ENCODE results near the gene DOCK1. TPM values are rescaled to one million over a fixed set of nuclear protein-coding genes. Genes with fewer than 3 reads are reported as not detected.

The DOCK1 gene
- total and polyA plus RNA-seq, 3 donors from 2014 or later, result 19.0 to 46.2 (median 32.0) TPM

DNA sequence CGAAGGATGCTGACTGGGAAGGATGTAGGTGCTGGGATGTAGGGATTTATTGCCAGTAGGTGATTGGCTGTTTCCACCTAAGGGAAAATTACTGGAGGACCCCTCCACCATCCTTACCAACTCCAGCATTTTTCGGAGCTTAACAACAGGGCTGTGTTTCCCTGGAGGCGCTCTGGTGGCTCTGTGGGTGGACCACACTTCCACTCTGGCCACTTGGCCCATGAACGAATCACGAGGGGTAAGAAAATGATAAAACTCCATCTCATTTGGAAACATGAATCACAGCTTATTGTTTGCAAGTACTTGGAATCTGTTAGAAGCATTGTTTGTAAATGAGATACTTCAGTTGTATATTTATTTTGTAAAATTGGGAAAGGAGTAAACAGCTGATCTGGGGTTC, 3.0 kb downstream of the DOCK1 start:
- H3K36me3 ChIP-seq (ENCODE audit: low read depth, missing control alignments), result no peaks in the 10 kb centered on the region
- H3K4me3 ChIP-seq, result no peak overlapping the region
- no peaks in the 10 kb centered on the region for H3K27me3 ChIP-seq
- peaks cover 5% of the 10 kb centered on the region for H3K4me1 ChIP-seq
- DNase-seq, result no peak
- intact Hi-C loops (cut with DNase I; ENCODE audit: low total_unique reads), result no loop called here
- no peaks in the 10 kb centered on the region for H3K9me3 ChIP-seq
- H3K27ac ChIP-seq, result no peak overlapping the region
- WGBS, 2 donors, result 75 to 82% methylated on average over 5 of the region's 5 CpGs
- no peak for TF ChIP-seq CTCF (IDR thresholded peaks at IDR 0.05)
- TF ChIP-seq POLR2A (IDR thresholded peaks at IDR 0.05), result no peak

DNA sequence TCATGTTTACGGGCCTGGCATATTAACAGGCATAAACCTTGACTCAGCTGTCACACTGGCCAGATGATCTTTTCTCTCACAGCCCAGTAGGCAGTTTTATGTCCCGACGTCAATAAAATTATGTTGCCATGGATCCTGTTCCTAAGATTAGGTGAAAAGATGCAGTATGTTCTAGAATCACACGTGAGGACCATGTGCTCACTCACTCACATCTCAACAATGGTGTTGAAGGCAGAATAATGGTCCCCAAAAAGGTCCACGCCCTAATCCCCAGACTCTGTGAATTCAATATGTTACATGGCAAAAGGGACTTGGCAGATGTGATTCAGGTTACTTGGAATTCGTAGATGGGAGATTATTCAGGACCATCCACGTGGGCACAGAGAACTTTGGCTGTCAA, 3.5 kb downstream of the DOCK1 start:
- no peak overlapping the region for H3K27ac ChIP-seq
- H3K27me3 ChIP-seq, result no peaks in the 10 kb centered on the region
- no peaks in the 10 kb centered on the region for H3K9me3 ChIP-seq
- 78 to 83% methylated on average over 7 of the region's 7 CpGs for WGBS, 2 donors
- TF ChIP-seq CTCF (IDR thresholded peaks at IDR 0.05) (no peak), POLR2A (IDR thresholded peaks at IDR 0.05) (no peak)
- H3K4me3 ChIP-seq, result no peak overlapping the region
- no peak for DNase-seq
- H3K4me1 ChIP-seq, result peaks cover 5% of the 10 kb centered on the region
- H3K36me3 ChIP-seq (ENCODE audit: low read depth, missing control alignments), result no peaks in the 10 kb centered on the region
- intact Hi-C loops (cut with DNase I; ENCODE audit: low total_unique reads), result no loop called here

DNA sequence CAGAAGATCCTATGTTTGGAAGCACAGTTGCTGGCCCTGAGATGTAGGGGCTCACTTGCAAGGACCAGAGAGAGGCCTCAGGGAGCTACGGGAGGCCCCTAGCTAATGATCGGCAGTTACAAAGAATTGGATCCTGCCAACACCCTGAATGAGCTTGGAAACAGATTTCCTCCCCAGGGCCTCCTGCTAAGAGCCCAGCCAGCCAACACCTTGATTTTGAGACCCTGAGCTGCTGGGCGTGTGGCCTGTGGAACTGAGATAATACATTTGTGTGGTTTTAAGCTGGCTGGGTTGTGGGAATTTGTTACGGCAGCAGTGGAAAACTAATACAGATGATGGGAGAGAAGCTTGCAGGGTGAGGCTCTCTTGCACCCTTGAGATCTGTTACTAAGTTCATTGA, 3.9 kb downstream of the DOCK1 start:
- no peaks in the 10 kb centered on the region for H3K27me3 ChIP-seq
- no peak overlapping the region for H3K4me3 ChIP-seq
- WGBS, 2 donors, result 83 to 85% methylated on average over 4 of the region's 4 CpGs
- peaks cover 5% of the 10 kb centered on the region for H3K4me1 ChIP-seq
- TF ChIP-seq POLR2A (IDR thresholded peaks at IDR 0.05) (no peak), CTCF (IDR thresholded peaks at IDR 0.05) (no peak)
- no peaks in the 10 kb centered on the region for H3K36me3 ChIP-seq (ENCODE audit: low read depth, missing control alignments)
- intact Hi-C loops (cut with DNase I; ENCODE audit: low total_unique reads), result no loop called here
- no peaks in the 10 kb centered on the region for H3K9me3 ChIP-seq
- H3K27ac ChIP-seq, result no peak overlapping the region
- DNase-seq, result no peak

DNA sequence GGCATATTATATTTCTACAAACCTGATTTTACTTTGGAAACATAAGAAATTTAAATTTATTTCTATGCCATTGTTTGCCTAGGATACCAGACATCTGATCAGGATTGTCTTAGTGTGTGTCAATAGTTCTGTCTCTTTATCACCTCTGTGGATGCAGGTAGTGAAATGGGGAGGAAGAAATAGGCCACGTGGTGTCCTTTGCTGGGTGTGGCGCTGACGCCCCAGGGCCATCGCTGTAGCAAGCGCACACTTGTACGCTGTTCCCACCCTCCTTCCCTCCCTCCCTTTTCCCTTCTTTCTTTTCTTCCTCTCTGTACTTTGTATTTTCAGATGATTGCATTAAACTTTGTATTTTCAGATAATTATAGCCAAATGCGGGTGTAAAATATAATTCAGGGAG, 5.0 kb downstream of the DOCK1 start:
- no peaks in the 10 kb centered on the region for H3K27me3 ChIP-seq
- TF ChIP-seq POLR2A (IDR thresholded peaks at IDR 0.05), result no peak
- no peak for TF ChIP-seq CTCF (IDR thresholded peaks at IDR 0.05)
- DNase-seq, result no peak
- H3K9me3 ChIP-seq, result no peaks in the 10 kb centered on the region
- 91 to 93% methylated on average over 7 of the region's 7 CpGs for WGBS, 2 donors
- no peak overlapping the region for H3K4me3 ChIP-seq
- intact Hi-C loops (cut with DNase I; ENCODE audit: low total_unique reads), result no loop called here
- H3K27ac ChIP-seq, result no peak overlapping the region
- H3K36me3 ChIP-seq (ENCODE audit: low read depth, missing control alignments), result no peaks in the 10 kb centered on the region
- H3K4me1 ChIP-seq, result no peaks in the 10 kb centered on the region

- H3K4me1 ChIP-seq, result no peaks in the 10 kb centered on the region
Observed at GRCh38 chr10:126910798-126911197, 5.6 kb downstream of the DOCK1 start.

More at GRCh38 chr10:126910798-126911197, 5.6 kb downstream of the DOCK1 start:
- TF ChIP-seq POLR2A (IDR thresholded peaks at IDR 0.05) (no peak), CTCF (IDR thresholded peaks at IDR 0.05) (no peak)
- DNase-seq, result no peak
- Histone ChIP-seq H3K36me3 (ENCODE audit: low read depth, missing control alignments) (no peaks in the 10 kb centered on the region), H3K9me3 (no peaks in the 10 kb centered on the region), H3K27me3 (no peaks in the 10 kb centered on the region), H3K4me3 (no peak overlapping the region), H3K27ac (no peak overlapping the region)
- intact Hi-C loops (cut with DNase I; ENCODE audit: low total_unique reads), result no loop called here
- WGBS, 2 donors, result 80 to 81% methylated on average over 6 of the region's 6 CpGs
